ENCODE results near the gene TRAF3IP3.

The TRAF3IP3 gene

GRCh38 chr1:209755926-209756614 is at the start of gene TRAF3IP3:
Gene TRAF3IP3 (plus strand): TSS chr1:209756053. CDS start chr1:209760040, 3,987 bp downstream.
- DNase-seq (ENCODE audit: low read depth), result peak; percentile 66

- no peak for DNase-seq (ENCODE audit: low read depth)
Observed at GRCh38 chr1:209706622-209707021, 49.2 kb upstream of the TRAF3IP3 start.

DNA sequence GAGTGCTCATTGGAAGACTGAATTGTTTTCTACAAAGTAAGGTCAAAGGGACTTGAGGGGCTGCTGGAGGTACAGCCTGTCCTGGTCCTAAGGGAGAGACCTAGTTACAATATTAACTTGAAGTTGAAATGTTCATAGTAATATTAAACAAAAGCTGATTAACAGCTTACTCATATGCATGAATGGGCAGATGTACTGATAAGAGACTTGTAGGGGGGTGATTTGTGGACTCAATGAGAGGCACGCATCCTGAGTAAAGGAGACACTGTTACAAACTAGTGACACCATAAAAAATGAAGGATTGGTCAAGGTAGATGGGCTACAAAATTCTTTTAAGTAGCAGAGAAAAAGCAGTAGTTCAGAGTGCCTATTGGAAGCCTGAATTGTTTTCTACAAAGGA is 48.5 kb upstream of the TRAF3IP3 start:
- no peak for DNase-seq (ENCODE audit: low read depth)

DNA sequence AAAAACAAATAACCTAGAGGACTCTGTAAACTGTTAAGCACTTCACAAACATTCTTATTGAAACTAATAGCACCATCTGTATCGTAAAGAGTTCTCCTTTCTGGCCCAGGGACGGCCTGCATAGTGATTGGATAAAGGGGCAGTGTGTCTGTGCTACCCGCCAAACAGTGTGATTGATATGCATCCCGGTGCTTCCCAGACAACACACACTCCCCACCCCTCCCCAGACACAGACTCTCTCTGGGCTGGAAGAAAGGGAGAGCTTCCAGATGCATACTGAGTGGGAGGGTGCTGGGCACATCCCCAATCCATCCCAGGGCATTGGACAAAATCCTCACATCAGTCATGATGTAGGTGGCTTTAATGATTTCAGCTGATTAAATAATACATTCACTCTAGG is 47.6 kb upstream of the TRAF3IP3 start:
- no peak for DNase-seq (ENCODE audit: low read depth)

- no peak for DNase-seq (ENCODE audit: low read depth)
Observed at GRCh38 chr1:209710093-209710492, 45.8 kb upstream of the TRAF3IP3 start.

- DNase-seq (ENCODE audit: low read depth), result no peak
Observed at GRCh38 chr1:209710847-209711246, 45.0 kb upstream of the TRAF3IP3 start.

DNA sequence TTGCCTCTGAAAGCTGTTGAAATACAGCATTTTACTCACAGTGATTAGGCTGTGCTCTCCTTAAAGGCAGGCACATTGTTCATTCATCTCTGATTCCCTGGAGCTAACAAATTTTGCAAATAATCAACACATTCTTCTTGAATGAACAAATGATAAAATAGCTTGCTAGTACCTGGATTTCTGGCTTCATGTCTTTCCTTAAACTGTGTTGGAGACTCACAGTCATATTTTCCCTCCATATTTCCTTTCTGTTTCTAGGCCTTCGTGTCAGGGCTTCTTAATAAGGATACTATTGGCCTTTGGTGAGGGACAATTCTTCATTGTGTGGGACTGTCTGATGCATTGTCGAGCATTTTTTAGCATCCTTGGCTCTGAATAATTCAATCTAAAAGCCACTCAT is 41.5 kb upstream of the TRAF3IP3 start:
- no peak for DNase-seq (ENCODE audit: low read depth)

DNA sequence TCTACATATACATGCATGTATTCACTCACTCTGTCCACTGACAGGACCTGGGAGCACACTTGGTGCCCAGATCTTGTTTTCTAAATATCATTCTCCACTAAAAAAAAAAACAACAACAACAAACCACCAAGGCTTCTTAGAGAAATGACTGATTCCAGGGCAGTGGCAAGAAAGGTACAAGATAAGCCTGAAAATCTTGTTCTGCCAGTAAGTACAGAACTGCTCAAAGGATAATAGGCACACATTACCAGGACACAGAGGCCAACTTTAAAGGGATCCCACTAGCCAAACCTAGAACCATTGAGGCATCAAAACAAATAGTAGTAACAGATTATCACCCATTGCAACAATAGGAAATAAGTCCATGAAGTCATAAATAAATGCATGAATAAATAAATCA is 40.5 kb upstream of the TRAF3IP3 start:
- no peak for DNase-seq (ENCODE audit: low read depth)

GRCh38 chr1:209717818-209718217 is 38.0 kb upstream of the TRAF3IP3 start:
- DNase-seq (ENCODE audit: low read depth), result no peak

DNA sequence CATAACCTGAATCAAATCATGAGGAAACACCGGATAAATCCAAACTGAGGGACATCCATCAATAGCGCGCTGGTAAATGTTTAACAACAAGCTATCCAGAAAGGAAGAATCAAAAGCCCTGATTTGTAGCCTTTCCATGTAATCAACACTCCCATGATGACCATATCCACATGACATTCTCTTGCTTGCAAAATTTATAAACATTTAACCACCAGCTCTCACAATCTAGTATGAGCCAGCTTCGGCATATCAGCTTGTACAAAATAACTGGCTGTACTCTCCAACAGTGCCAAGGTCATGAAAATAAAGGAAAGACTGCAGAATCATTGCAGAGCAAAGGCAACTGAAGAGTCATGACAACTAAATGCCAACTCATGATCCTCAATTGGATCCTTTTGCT is 35.5 kb upstream of the TRAF3IP3 start:
- DNase-seq (ENCODE audit: low read depth), result no peak

GRCh38 chr1:209720826-209721225 is 35.0 kb upstream of the TRAF3IP3 start:
- no peak for DNase-seq (ENCODE audit: low read depth)

- no peak for DNase-seq (ENCODE audit: low read depth)
Observed at GRCh38 chr1:209721323-209721722, 34.5 kb upstream of the TRAF3IP3 start.

GRCh38 chr1:209723265-209723664 is 32.6 kb upstream of the TRAF3IP3 start:
- DNase-seq (ENCODE audit: low read depth), result no peak

GRCh38 chr1:209723756-209724693 is 31.8 kb upstream of the TRAF3IP3 start:
- no peak for DNase-seq (ENCODE audit: low read depth)

GRCh38 chr1:209727286-209727685 is 28.6 kb upstream of the TRAF3IP3 start:
- DNase-seq (ENCODE audit: low read depth), result no peak

GRCh38 chr1:209727785-209728184 is 28.1 kb upstream of the TRAF3IP3 start:
- no peak for DNase-seq (ENCODE audit: low read depth)

DNA sequence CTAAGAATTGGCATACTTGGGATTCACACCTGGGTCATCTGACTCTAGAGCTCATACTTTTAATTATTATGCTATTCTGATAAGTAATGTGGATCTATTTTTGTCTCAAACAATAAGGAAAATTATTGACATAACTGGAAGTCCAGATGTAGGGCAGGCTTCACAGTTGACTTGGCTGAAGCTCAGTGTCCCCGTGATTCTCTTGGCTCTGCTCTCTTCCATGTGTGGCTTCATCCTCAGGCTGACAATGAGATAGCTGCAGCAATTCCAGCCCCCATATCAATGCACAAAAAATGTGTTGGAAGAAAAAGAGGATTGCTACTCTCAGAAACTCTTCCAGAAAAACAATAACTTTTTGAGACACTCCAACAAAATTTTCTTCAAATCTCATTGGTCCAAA is 27.4 kb upstream of the TRAF3IP3 start:
- no peak for DNase-seq (ENCODE audit: low read depth)

GRCh38 chr1:209729436-209729835 is 26.4 kb upstream of the TRAF3IP3 start:
- DNase-seq (ENCODE audit: low read depth), result no peak

- no peak for DNase-seq (ENCODE audit: low read depth)
Observed at GRCh38 chr1:209732725-209733124, 23.1 kb upstream of the TRAF3IP3 start.

- DNase-seq (ENCODE audit: low read depth), result no peak
Observed at GRCh38 chr1:209733409-209734192, 22.3 kb upstream of the TRAF3IP3 start.

GRCh38 chr1:209736490-209737117 is 19.2 kb upstream of the TRAF3IP3 start:
- DNase-seq (ENCODE audit: low read depth), result no peak

GRCh38 chr1:209737118-209737505 is 18.7 kb upstream of the TRAF3IP3 start:
- DNase-seq (ENCODE audit: low read depth), result no peak

All from T-helper 22 cell (primary cell).